ENCODE data around the gene TMEM207.

TMEM207 gene

GRCh38 chr3:190396001-190396400, 53.7 kb downstream of the TMEM207 start:
- TF ChIP-seq CTCF (IDR thresholded peaks at IDR 0.05; ENCODE audit: borderline replicate concordance, insufficient read depth, low read depth, low read length): no peak

GRCh38 chr3:190388703-190389102, 61.0 kb downstream of the TMEM207 start:
- TF ChIP-seq CTCF (IDR thresholded peaks at IDR 0.05; ENCODE audit: borderline replicate concordance, insufficient read depth, low read depth, low read length): no peak
- H3K4me3 ChIP-seq (ENCODE audit: low read depth, low read length): no peak overlapping the region

More at GRCh38 chr3:190396001-190396400, 53.7 kb downstream of the TMEM207 start:
- H3K4me3 ChIP-seq (ENCODE audit: low read depth, low read length): no peak overlapping the region

- TF ChIP-seq CTCF (IDR thresholded peaks at IDR 0.05; ENCODE audit: borderline replicate concordance, insufficient read depth, low read depth, low read length): no peak
- no peak within 1 kb of the TSS for H3K4me3 ChIP-seq (ENCODE audit: low read depth, low read length)
These were observed 62.0 kb downstream of the TMEM207 start, which contains the start of gene CLDN16 for GRCh38 chr3:190387578-190388213. Gene CLDN16, plus strand, starts transcription at chr3:190388163. Its CDS starts 167 bp downstream, at chr3:190388330.

GRCh38 chr3:190385731-190386688, 63.7 kb downstream of the TMEM207 start:
- no peak for TF ChIP-seq CTCF (IDR thresholded peaks at IDR 0.05; ENCODE audit: borderline replicate concordance, insufficient read depth, low read depth, low read length)
- H3K4me3 ChIP-seq (ENCODE audit: low read depth, low read length): no peak overlapping the region

GRCh38 chr3:190384309-190384756, 65.4 kb downstream of the TMEM207 start:
- TF ChIP-seq CTCF (IDR thresholded peaks at IDR 0.05; ENCODE audit: borderline replicate concordance, insufficient read depth, low read depth, low read length): peak; percentile 56
- no peak overlapping the region for H3K4me3 ChIP-seq (ENCODE audit: low read depth, low read length)

- no peak overlapping the region for H3K4me3 ChIP-seq (ENCODE audit: low read depth, low read length)
- no peak for TF ChIP-seq CTCF (IDR thresholded peaks at IDR 0.05; ENCODE audit: borderline replicate concordance, insufficient read depth, low read depth, low read length)
These were observed 67.6 kb downstream of the TMEM207 start for GRCh38 chr3:190382082-190382481.
